HG02610 (cell line): ENCODE measurements around the gene ALDOB.

Experiments used
- ATAC-seq: cut with Tn5 transposase; IDR thresholded peaks from one replicate; pipeline ENCODE4 v1.9.1; 2021; ENCODE audit warnings: mild to moderate bottlenecking, moderate library complexity; ENCODE audit not compliant: unreplicated experiment

The ALDOB gene

DNA sequence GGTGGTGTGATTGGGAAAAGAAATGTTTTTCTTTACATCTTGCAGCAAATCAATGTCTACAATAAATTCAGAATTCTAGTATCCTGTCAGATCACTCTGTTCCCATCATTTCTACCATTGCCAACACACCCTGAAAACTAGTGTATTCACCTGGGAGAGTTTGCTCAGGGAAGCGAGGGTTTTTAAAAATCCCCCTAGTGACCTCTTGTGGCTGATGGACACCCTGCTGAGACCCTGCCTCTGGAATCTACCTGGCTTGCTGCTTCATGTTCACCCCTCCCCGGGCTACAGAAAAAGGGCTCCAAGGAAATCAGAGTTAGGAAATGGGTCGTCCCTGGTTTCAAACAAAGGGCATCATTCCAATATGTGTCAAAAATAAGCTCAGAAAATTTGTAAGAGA lies 21.4 kb upstream of the ALDOB start:
- ATAC-seq = no peak

DNA sequence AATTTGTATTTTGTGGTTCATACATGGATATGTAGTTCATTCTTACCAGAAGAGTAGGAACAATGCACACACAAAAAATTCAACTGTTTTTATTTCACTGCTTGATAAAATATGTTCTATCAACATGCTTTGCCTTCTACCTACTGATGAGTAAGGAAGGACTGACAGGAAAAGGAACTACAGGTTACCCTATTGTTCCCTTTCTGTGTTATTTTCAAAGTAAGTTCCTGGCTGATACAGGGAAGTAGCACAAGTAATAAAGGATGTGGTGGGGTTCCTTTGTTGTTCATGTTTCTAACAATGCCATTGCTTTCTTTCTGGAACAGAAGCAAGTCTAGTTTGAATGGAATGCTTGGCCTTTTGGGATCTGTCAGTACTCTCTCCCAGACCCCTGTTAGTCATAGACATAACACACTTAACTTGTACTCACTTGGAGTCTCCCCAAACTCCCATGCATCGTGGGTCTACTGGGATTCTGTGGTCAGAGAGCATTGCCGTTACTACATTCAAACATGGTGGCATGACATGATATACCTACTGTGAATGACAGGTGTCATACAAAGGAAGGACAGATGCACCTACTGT lies 20.2 kb upstream of the ALDOB start:
- ATAC-seq = no peak

DNA sequence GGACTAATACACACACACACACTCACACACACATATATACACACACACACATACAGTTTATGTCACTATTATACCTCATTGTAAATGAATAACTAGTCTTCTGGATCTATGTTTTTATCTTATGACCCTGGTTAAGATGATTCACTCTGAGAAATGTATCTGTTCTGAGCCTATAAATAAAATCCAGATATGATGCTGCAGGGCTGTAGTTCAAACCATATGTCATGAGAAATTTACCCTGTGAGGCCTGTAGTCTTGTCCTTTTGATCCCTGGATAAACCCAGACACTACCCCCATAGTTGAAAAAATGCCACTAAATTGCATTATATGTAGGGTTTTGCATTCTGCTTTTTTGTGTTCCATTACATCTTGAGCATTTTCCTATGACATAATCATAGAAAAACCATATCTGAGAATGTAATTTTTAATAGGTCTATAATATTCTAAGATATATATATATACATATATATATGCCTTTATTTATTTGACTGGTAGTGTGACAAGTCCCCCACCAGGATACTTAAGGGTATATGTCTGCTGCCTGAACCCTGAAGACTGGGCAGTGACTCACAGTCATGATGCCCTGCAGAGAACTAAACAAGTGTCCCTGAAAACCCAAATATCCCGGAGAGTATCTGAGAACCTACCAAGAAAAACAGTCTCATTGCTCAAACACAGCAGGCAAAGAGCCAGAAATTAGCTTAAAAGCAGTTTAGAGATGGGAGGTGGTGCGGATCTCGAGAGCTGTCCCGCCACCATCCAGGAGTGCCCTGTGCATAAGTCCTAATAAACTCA lies 18.4 kb upstream of the ALDOB start:
- ATAC-seq = no peak

DNA sequence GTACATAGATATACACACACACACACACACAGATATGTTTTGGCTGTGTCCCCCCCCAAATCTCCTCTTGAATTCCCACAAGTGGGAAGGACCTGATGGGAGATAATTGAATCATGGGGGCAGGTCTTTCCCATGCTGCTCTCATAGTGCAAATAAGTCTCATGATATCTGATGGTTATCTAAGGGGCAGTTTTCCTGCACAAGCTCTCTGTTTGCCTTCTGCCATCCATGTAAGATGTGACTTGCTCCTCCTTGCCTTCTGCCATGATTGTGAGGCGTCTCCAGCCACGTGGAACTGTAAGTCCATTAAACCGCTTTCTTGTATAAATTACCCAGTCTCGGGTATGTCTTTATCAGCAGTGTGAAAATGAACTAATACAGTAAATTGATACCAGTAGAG lies 15.9 kb upstream of the ALDOB start:
- no peak for ATAC-seq

DNA sequence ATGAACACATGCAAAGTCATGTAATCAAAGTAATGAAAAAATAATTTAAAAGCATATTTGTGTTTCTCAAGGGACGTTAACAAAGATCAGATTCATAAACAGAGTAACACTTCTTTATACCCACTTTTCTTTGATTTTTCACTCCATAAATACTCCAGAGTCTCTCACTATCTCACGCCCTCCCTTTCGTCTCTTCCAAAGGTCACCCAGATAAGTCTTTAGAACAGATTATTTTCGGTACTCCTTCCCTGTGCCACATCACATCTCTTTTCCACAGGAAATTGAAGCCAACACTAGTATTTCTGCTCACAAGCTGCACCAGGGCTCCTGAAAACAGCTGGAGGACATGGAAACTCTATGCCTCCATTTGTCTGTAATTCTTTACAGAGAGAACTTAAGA lies 15.4 kb upstream of the ALDOB start:
- ATAC-seq = no peak

DNA sequence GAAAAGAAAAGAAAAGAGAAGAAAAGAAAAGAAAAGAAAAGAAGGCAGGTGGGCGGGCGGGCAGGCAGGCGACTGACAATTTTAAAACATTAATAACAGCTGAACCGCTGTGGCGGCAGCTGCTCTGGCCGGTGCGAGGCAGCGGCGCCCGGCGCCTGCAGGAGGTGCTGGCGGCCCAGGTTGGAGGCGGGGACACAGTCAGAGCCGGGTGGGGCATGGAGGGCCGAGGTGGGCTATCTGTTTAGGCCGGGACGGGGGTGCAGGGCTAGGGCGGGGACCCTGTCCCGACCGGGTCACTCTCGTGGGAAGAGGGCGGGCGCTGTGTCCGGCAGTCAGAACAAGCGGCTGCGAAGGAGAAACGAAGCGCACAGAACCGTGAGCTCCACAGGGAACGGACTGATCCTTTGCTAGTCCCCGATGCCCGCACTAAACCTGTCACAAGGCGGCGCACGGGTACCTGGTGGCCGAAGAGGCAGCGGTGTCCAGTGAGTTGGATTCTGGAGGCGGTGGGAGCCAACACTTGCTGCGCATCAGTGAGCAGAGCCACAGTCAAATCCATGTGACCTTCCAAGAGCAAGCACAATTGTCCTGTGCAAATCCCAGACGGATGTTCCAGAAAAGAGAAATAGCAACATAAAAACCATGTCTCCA lies 13.6 kb upstream of the ALDOB start:
- ATAC-seq = peak; percentile 96

DNA sequence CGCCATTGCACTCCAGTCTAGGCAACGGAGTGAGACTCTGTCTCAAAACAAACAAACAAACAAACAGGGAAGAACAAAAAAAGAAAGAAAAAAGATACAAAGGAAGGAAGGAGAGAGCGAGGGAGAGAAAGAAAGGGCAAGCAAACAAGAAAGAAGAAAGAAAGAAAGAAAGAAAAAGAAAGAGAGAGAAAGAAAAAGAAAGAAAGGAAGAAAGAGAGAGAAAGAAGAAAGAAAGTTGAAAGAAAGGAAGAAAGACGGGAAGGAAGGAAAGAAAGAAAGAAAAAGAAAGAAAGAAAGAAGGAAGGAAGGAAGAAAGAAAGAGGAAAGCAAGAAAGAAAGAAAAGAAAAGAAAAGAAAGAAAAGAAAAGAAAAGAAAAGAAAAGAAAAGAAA lies 13.1 kb upstream of the ALDOB start:
- ATAC-seq = no peak

DNA sequence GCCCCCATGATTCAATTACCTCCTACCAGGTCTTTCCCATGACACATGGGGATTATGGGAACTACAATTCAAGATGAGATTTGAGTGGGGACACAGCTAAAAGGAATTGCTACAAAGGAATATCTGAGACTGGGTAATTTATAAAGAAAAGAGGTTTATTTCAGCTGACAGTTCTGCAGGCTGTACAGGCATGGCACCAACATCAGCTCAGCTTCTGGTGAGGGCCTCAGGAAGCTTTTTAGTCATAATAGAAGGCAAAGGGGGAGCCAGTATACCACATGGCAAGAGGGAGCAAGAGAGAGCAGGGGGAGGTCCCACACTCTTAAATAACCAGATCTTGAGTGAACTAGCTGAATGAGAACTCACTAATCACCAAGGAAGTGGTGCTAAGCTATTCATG lies 11.2 kb upstream of the ALDOB start:
- ATAC-seq = no peak

DNA sequence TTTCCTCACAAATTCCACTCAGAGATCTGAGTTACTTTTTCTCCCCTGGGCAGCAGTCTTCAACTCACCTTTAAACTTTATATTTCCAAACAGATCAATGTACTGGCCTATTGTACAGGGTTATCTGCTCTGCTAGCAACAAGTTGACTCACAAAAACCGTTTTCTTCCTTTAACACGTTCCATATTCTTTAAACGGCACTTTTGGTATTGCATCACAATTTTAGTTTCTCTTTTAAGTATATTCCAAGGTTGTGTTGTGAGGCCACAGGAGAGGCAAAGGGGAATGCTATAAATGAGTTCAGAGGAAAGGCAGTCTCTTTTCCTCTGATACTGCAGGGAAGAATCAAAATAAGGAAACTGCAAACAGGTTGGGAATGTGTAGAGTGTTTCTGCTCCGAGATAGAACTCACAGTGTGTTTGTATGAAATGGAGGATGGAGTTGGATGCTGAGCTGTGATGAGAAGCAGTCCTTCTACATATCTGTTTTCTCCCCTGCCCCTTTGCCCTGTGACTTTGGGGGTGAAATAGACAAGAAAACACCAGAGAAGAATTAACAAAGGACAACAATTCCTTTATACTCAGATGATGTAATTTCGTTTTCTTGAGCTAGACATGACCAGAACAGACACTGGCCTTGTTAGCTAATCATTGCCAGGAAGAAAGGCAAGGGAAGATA lies 9.9 kb upstream of the ALDOB start:
- ATAC-seq = no peak

DNA sequence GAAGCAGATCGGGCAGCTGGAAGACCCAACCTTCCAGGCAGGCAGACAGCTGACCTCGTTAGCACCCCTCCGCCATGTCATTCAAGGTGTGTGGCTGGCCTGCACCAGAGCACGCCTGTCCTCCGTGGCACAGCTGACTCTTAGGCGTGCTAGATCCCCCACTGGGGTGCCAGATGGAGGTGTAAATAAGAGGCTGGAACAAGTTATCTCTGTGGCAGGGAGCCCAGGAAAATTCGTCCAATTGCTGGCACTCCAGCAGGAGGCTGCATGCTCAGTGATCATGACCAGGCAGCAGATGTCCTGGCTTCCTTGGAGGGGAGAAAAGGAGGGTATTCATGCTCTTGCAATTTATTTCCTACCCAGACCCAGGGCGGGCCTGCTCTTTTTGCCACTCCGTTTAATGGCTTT lies 7.8 kb upstream of the ALDOB start:
- ATAC-seq = no peak

DNA sequence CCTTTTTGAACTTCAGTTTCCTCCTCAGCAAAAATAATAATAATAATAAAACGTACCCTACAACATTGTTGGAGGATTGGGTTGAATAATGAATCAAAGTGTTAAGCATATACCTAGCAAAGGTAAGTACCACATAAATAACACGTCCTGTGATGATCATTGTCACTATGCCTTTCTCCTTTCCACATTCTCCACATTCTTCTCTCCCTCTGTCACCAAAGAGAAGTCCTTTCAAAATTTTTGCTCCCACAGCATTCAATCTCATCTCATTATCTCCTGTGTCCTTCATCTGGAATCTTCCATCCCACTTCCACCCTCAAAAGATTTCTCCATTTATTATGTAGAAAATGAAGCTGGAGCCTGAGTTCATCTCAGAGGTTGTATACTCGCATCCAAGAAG lies 7.2 kb upstream of the ALDOB start:
- no peak for ATAC-seq

DNA sequence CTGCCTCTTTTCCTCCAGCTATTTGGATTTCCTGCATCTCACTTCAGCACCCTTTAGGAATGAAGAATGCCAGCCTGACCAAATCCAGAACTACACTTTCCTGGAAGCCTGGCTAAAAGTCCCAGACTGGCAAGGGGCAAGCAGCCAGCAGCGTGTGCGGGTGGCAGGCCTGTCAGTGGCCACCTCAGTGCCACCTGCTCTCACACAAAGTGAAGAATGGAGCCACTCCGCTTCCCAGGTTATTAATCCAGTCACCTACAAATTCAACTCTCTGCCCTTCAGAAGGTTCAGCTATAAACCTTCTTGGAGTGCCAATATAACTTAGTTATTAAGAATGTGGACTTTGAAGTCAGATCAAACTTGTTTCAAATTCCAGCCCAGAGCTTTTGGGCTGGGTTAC lies 6.7 kb upstream of the ALDOB start:
- no peak for ATAC-seq

DNA sequence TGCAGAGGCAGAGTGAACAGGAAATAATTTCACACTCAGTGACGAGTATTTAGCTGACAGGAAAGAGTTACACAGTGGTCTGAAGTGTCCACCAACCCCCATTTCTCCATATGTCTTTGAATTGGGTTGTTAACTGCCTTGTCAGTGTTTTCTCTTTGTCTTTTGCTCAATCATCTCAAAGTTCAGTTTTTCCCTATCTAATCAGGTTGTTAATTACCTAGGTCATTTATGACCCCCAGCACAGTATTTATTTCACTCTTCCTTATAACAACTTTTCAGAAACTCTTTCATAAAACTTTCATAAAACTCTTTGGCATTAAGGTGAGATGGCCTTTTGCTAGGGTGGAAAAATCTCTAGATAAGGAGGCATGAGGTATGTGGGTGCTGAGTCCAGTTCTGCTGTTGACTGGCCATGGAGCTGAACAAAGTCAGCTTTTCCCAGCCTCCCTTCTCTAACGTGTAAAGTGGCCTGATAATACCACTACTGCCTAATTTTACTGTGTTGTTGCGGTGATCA lies 5.2 kb upstream of the ALDOB start:
- ATAC-seq = no peak

DNA sequence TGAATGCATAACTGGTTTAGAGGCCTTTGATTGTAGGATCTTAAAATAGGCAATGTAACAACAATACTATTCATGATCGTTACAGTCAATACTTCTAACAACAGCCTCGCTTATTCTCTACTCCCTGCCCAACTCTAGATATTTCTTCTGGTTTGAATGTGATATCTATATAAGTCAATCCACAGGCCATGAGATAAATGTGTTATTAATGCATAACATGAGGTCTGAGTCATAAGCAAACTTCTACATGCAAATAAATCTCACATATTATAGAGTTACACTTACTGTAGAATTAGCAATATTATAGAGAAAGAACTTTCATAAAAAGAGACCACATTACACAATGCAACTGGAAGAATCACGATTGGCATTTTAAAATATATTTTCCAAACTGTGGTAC lies 2.9 kb upstream of the ALDOB start:
- ATAC-seq = no peak

DNA sequence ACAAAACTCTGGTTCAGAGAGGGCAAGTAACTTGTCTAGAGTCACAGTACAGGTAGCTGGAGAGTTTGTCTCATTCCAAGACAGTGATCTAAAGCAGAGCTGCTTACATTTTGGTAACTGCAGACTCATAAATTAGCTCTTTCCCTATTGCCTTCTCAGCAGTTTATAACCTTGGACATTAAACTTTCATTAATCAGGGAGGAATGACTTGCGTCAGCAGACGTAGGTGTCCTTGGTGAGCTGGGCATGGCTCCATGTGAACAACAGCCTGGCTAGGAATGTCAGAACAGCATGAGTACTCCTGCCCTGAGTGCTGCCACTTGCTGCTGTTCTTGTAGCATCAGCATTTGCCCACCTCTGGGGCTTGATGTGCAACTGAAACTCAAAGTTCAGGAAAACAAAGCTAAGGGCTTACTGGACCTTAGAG lies 2.2 kb upstream of the ALDOB start:
- no peak for ATAC-seq

DNA sequence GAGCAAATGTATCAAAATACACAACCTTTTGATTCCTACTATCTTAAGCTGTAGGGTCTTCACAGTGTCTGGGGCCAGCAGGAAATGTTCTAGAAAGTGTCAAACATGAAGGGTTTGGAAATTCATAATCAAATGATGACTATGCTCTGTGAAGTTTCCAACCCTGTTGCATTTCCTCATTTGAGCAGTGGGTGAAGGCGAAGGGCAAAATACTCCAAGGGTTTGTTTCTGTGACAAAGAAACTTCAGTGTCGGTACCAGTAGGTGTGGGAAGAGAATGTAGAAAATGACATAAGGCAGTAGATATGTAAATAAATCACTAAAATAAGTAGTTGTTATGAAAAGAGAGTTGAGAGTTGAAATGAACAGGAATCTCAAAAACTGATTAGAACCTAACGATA lies 576 bp downstream of the ALDOB start:
- no peak for ATAC-seq

DNA sequence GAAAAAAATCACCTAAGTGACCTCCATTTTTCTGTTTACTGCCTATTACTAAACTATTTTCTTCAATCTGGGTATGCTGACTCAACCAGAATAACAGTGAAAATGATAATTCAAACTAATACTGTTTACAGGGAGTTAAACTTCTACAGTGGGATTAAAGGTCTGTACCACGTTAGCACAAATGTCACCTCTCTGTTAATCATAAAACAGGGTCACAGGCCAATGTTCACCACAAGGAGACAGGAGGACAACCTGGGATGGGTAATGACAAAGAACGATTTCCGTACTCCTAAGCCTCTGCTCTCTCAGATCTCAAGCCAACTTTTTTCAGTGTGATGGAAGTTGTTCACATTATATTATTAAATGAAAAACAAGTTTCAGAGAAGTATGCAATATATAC lies 2.3 kb downstream of the ALDOB start:
- ATAC-seq = no peak

DNA sequence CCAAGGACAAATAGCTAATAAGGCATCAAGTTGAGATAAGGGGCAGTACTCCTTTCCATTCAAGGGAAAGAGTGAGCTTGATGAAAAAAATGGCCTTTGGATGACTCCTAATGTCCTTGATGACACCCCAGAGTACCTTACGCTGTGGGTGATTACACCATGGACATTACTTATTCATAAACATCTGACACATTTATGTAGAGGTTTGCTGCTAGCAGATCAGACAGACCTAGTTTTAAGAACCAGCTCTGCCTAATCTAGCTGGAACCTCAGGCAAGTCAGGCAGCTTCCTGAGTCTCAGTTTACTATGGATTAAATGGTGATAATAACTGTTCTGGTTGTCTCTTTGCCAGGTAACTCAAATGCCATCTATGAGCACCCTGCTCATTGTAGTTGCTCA lies 2.8 kb downstream of the ALDOB start:
- ATAC-seq = no peak

DNA sequence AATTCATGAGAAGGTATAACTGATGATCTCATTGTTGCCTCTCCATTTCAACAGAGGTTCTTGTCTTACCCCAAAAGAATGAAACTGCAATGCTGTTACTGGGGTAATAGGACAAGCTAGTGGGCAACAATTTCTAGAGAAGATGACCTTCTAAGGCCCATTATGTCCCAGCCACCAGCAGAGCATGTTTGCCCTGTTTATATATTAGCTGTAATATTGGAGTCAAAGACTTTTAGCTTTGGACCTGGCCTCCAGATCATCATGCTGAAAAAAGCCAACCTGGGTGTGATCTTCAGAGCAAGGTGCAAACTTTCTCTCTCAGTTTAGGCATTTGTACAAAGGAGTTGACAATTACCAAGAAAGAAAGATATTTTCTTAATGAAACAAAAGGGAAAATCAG lies 3.4 kb downstream of the ALDOB start:
- ATAC-seq = no peak

DNA sequence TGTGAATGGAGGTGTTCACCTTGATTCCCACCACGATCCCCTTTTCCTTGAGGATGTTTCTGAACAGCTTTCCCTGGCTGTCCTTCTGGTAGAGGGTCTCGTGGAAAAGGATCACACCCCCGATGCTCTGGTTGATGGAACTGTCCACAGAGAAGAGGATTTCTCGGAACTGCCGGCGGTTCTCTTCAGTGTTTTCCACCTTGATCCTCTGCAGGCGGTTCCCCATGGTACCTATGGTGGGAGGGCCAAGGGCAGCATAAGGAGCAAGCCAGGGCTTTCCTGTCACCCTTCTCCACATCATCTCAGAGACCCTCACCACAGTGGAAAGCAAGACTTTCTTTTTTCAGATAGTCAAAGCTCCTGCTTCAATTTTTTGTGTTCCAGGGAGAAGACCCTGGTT lies 5.8 kb downstream of the ALDOB start:
- ATAC-seq = no peak

DNA sequence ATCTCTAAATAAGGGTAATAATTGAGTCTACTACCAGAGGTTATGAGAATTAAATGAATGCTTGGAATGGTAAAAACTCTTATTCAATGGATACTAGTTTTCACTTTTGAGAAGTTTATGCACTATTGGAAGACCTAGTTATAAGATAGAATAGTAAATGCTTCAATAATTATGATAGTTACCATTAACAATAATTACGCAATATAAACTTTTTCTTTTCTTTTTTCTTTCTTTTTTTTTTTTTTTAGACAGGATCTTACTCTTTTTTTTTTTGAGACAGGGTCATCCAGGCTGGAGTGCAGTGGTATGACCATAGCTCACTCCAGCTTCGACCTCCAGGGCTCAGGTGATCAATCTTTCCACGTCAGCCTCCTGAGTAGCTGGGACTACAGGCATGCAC lies 6.7 kb downstream of the ALDOB start:
- no peak for ATAC-seq
